Measurements from ENCODE around the gene RDX.
"Not testable (repeated sequence)": the region's sequence is repeated elsewhere in the genome, so short reads cannot be mapped to it uniquely, and the experiment has no call there.

RDX gene

GRCh38 chr11:110305169-110306018 is 9.0 kb upstream of the RDX start:
- no peak for DNase-seq (ENCODE audit: low read depth, low spot score)

GRCh38 chr11:110303414-110303826 is 7.0 kb upstream of the RDX start:
- no peak for DNase-seq (ENCODE audit: low read depth, low spot score)

- DNase-seq (ENCODE audit: low read depth, low spot score): no peak
Observed at GRCh38 chr11:110301577-110301976, 5.2 kb upstream of the RDX start.

- DNase-seq (ENCODE audit: low read depth, low spot score): no peak
Observed at GRCh38 chr11:110301032-110301431, 4.6 kb upstream of the RDX start.

GRCh38 chr11:110299006-110299785 is 2.8 kb upstream of the RDX start:
- no peak for DNase-seq (ENCODE audit: low read depth, low spot score)

- DNase-seq (ENCODE audit: low read depth, low spot score): no peak
Observed at GRCh38 chr11:110298301-110298765, 1.9 kb upstream of the RDX start.

GRCh38 chr11:110297726-110298300 is 1.4 kb upstream of the RDX start:
- DNase-seq (ENCODE audit: low read depth, low spot score): no peak

- no peak for DNase-seq (ENCODE audit: low read depth, low spot score)
Observed at GRCh38 chr11:110297076-110297725, 787 bp upstream of the RDX start.

- DNase-seq (ENCODE audit: low read depth, low spot score): no peak
Observed at GRCh38 chr11:110295531-110296225, 736 bp downstream of the RDX start.

- DNase-seq (ENCODE audit: low read depth, low spot score): no peak
Observed at GRCh38 chr11:110295086-110295485, 1.3 kb downstream of the RDX start.

GRCh38 chr11:110294509-110294908 is 1.9 kb downstream of the RDX start:
- no peak for DNase-seq (ENCODE audit: low read depth, low spot score)

GRCh38 chr11:110293389-110293788 is 3.0 kb downstream of the RDX start:
- no peak for DNase-seq (ENCODE audit: low read depth, low spot score)

GRCh38 chr11:110292146-110292545 is 4.3 kb downstream of the RDX start:
- not testable (repeated sequence) for DNase-seq (ENCODE audit: low read depth, low spot score)

GRCh38 chr11:110290591-110291334 is 5.7 kb downstream of the RDX start:
- DNase-seq (ENCODE audit: low read depth, low spot score): no peak

GRCh38 chr11:110289472-110289871 is 6.9 kb downstream of the RDX start:
- DNase-seq (ENCODE audit: low read depth, low spot score): no peak

GRCh38 chr11:110287537-110287936 is 8.9 kb downstream of the RDX start:
- DNase-seq (ENCODE audit: low read depth, low spot score): no peak

- DNase-seq (ENCODE audit: low read depth, low spot score): no peak
Observed at GRCh38 chr11:110286298-110287040, 9.9 kb downstream of the RDX start.

- no peak for DNase-seq (ENCODE audit: low read depth, low spot score)
Observed at GRCh38 chr11:110283862-110284261, 12.6 kb downstream of the RDX start.

- not testable (repeated sequence) for DNase-seq (ENCODE audit: low read depth, low spot score)
Observed at GRCh38 chr11:110280595-110280994, 15.8 kb downstream of the RDX start.

GRCh38 chr11:110279881-110280280 is 16.5 kb downstream of the RDX start:
- DNase-seq (ENCODE audit: low read depth, low spot score): no peak
